ENCODE data around the gene ARHGEF6. TPM values are rescaled to one million over a fixed set of nuclear protein-coding genes. Genes with fewer than 3 reads are reported as not detected.
A peak's percentile ranks its signal among the peaks of the same experiment; 100 is the strongest.
"Not testable (repeated sequence)": the region's sequence is repeated elsewhere in the genome, so short reads cannot be mapped to it uniquely, and the experiment has no call there.

The ARHGEF6 gene
- 28.5 TPM for total RNA-seq
- polyA plus RNA-seq: 11.2 TPM

GRCh38 chrX:136780763-136781162 is at the start of gene ARHGEF6:
ARHGEF6 (minus strand) TSS chrX:136780932; CDS start chrX:136780882, 50 bp downstream.
- Histone ChIP-seq H3K4me1 (ENCODE audit: insufficient read depth) (no peaks in the 10 kb centered on the region), H3K27ac (ENCODE audit: low read depth) (no peak within 1 kb of the TSS), H3K4me3 (ENCODE audit: low read depth, low read length) (peak within 1 kb of the TSS; percentile 40), H3K36me3 (ENCODE audit: insufficient read depth) (no peaks in the 10 kb centered on the region)
- 10% methylated on average over 10 of the region's 10 CpGs for WGBS
- DNase-seq (ENCODE audit: extremely low spot score): no peak

- H3K27ac ChIP-seq (ENCODE audit: low read depth): no peak overlapping the region
- WGBS: 83% methylated on average over 5 of the region's 5 CpGs
- no peaks in the 10 kb centered on the region for H3K4me1 ChIP-seq (ENCODE audit: insufficient read depth)
- DNase-seq (ENCODE audit: extremely low spot score): no peak
- H3K36me3 ChIP-seq (ENCODE audit: insufficient read depth): no peaks in the 10 kb centered on the region
- no peak overlapping the region for H3K4me3 ChIP-seq (ENCODE audit: low read depth, low read length)
Observed at GRCh38 chrX:136829413-136829812, 48.7 kb upstream of the ARHGEF6 start.

- Histone ChIP-seq H3K36me3 (ENCODE audit: insufficient read depth) (no peaks in the 10 kb centered on the region), H3K27ac (ENCODE audit: low read depth) (no peak overlapping the region), H3K4me1 (ENCODE audit: insufficient read depth) (no peaks in the 10 kb centered on the region), H3K4me3 (ENCODE audit: low read depth, low read length) (no peak overlapping the region)
- WGBS: 92% methylated on average over 1 of the region's 1 CpG
- DNase-seq (ENCODE audit: extremely low spot score): no peak
Observed at GRCh38 chrX:136828830-136829229, 48.1 kb upstream of the ARHGEF6 start.

GRCh38 chrX:136827026-136827425 is 46.3 kb upstream of the ARHGEF6 start:
- Histone ChIP-seq H3K4me1 (ENCODE audit: insufficient read depth) (no peaks in the 10 kb centered on the region), H3K27ac (ENCODE audit: low read depth) (no peak overlapping the region), H3K36me3 (ENCODE audit: insufficient read depth) (no peaks in the 10 kb centered on the region), H3K4me3 (ENCODE audit: low read depth, low read length) (no peak overlapping the region)
- WGBS: 32% methylated on average over 3 of the region's 3 CpGs
- DNase-seq (ENCODE audit: extremely low spot score): no peak

GRCh38 chrX:136825771-136826170 is 45.0 kb upstream of the ARHGEF6 start:
- no peaks in the 10 kb centered on the region for H3K36me3 ChIP-seq (ENCODE audit: insufficient read depth)
- no peaks in the 10 kb centered on the region for H3K4me1 ChIP-seq (ENCODE audit: insufficient read depth)
- 98% methylated on average over 2 of the region's 2 CpGs for WGBS
- no peak overlapping the region for H3K27ac ChIP-seq (ENCODE audit: low read depth)
- no peak overlapping the region for H3K4me3 ChIP-seq (ENCODE audit: low read depth, low read length)
- no peak for DNase-seq (ENCODE audit: extremely low spot score)

- no peaks in the 10 kb centered on the region for H3K36me3 ChIP-seq (ENCODE audit: insufficient read depth)
- H3K4me1 ChIP-seq (ENCODE audit: insufficient read depth): no peaks in the 10 kb centered on the region
- no peak overlapping the region for H3K27ac ChIP-seq (ENCODE audit: low read depth)
- DNase-seq (ENCODE audit: extremely low spot score): no peak
- WGBS: 95% methylated on average over 1 of the region's 1 CpG
- H3K4me3 ChIP-seq (ENCODE audit: low read depth, low read length): no peak overlapping the region
Observed at GRCh38 chrX:136823175-136823574, 42.4 kb upstream of the ARHGEF6 start.

- DNase-seq (ENCODE audit: extremely low spot score): no peak
- WGBS: 84% methylated on average over 5 of the region's 5 CpGs
- no peaks in the 10 kb centered on the region for H3K4me1 ChIP-seq (ENCODE audit: insufficient read depth)
- H3K36me3 ChIP-seq (ENCODE audit: insufficient read depth): no peaks in the 10 kb centered on the region
- no peak overlapping the region for H3K27ac ChIP-seq (ENCODE audit: low read depth)
- H3K4me3 ChIP-seq (ENCODE audit: low read depth, low read length): no peak overlapping the region
Observed at GRCh38 chrX:136822337-136823095, 41.8 kb upstream of the ARHGEF6 start.

- H3K36me3 ChIP-seq (ENCODE audit: insufficient read depth); DNase-seq (ENCODE audit: extremely low spot score); H3K27ac ChIP-seq (ENCODE audit: low read depth); H3K4me1 ChIP-seq (ENCODE audit: insufficient read depth); H3K4me3 ChIP-seq (ENCODE audit: low read depth, low read length): not testable (repeated sequence)
- WGBS: 85% methylated on average over 9 of the region's 9 CpGs
Observed at GRCh38 chrX:136819756-136820155, 39.0 kb upstream of the ARHGEF6 start.

- no peaks in the 10 kb centered on the region for H3K4me1 ChIP-seq (ENCODE audit: insufficient read depth)
- no peak overlapping the region for H3K4me3 ChIP-seq (ENCODE audit: low read depth, low read length)
- WGBS: 58% methylated on average over 5 of the region's 5 CpGs
- H3K27ac ChIP-seq (ENCODE audit: low read depth): no peak overlapping the region
- DNase-seq (ENCODE audit: extremely low spot score): no peak
- H3K36me3 ChIP-seq (ENCODE audit: insufficient read depth): no peaks in the 10 kb centered on the region
Observed at GRCh38 chrX:136819031-136819703, 38.4 kb upstream of the ARHGEF6 start.

GRCh38 chrX:136816975-136817374 is 36.2 kb upstream of the ARHGEF6 start:
- WGBS: 68% methylated on average over 3 of the region's 3 CpGs
- no peak overlapping the region for H3K27ac ChIP-seq (ENCODE audit: low read depth)
- no peaks in the 10 kb centered on the region for H3K36me3 ChIP-seq (ENCODE audit: insufficient read depth)
- no peak for DNase-seq (ENCODE audit: extremely low spot score)
- no peaks in the 10 kb centered on the region for H3K4me1 ChIP-seq (ENCODE audit: insufficient read depth)
- no peak overlapping the region for H3K4me3 ChIP-seq (ENCODE audit: low read depth, low read length)

GRCh38 chrX:136814847-136815750 is 34.4 kb upstream of the ARHGEF6 start:
- WGBS: 88% methylated on average over 3 of the region's 3 CpGs
- no peaks in the 10 kb centered on the region for H3K36me3 ChIP-seq (ENCODE audit: insufficient read depth)
- no peaks in the 10 kb centered on the region for H3K4me1 ChIP-seq (ENCODE audit: insufficient read depth)
- H3K27ac ChIP-seq (ENCODE audit: low read depth): no peak overlapping the region
- no peak overlapping the region for H3K4me3 ChIP-seq (ENCODE audit: low read depth, low read length)
- DNase-seq (ENCODE audit: extremely low spot score): no peak

- 58% methylated on average over 1 of the region's 1 CpG for WGBS
- Histone ChIP-seq H3K4me1 (ENCODE audit: insufficient read depth) (no peaks in the 10 kb centered on the region), H3K27ac (ENCODE audit: low read depth) (no peak overlapping the region)
Observed at GRCh38 chrX:136812286-136812685, 31.6 kb upstream of the ARHGEF6 start.

GRCh38 chrX:136810493-136810892 is 29.8 kb upstream of the ARHGEF6 start:
- no peak for DNase-seq (ENCODE audit: extremely low spot score)
- Histone ChIP-seq H3K4me1 (ENCODE audit: insufficient read depth) (no peaks in the 10 kb centered on the region), H3K27ac (ENCODE audit: low read depth) (no peak overlapping the region), H3K36me3 (ENCODE audit: insufficient read depth) (no peaks in the 10 kb centered on the region), H3K4me3 (ENCODE audit: low read depth, low read length) (no peak overlapping the region)
- WGBS: 79% methylated on average over 3 of the region's 3 CpGs

More at GRCh38 chrX:136812286-136812685, 31.6 kb upstream of the ARHGEF6 start:
- H3K4me3 ChIP-seq (ENCODE audit: low read depth, low read length): no peak overlapping the region
- no peak for DNase-seq (ENCODE audit: extremely low spot score)
- no peaks in the 10 kb centered on the region for H3K36me3 ChIP-seq (ENCODE audit: insufficient read depth)

Data from urinary bladder (tissue), 4 donors.